ENCODE results near the gene ALKBH8.
"Not testable (repeated sequence)": the region's sequence is repeated elsewhere in the genome, so short reads cannot be mapped to it uniquely, and the experiment has no call there.

ALKBH8 gene

DNA sequence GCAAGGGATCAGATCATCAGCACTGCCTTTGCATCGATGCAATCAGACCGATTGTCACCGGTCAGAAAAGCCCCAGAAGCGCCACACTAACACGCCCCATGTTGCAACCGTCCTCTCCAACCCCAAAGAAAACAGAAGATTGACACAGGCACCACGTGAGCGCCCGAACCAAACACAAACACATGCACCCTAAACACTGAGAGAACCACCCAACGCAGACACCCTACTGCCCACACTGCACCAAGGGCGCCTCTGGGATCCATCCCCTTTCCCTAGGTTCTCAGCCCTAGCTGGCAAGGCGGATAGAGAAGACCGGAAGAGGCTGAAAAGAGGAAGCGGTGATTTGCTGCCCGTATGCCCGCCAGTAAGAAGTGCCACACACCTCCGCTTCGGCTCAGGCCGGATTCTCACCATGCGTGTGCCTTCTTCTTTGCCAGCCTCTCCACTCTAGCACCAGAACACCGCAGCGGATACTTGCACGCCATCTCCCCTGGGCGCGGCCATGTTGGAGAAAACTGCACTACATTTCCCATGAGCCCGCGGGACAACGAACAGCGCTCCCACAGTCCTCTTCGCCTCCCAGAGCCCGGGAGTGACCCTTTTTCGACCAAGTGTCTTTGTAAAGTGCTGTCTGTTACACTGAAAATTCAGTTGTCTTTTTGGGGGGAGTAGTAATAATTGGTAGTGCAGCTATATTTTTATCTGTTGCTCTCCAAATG is at the start of gene ALKBH8:
Gene ALKBH8 (minus strand): TSS at position 517 of the 719 bp plus-strand sequence. CDS start 4,842 bp downstream, outside the sequence.
- peak; percentile 70 for DNase-seq (ENCODE audit: low read depth)

DNA sequence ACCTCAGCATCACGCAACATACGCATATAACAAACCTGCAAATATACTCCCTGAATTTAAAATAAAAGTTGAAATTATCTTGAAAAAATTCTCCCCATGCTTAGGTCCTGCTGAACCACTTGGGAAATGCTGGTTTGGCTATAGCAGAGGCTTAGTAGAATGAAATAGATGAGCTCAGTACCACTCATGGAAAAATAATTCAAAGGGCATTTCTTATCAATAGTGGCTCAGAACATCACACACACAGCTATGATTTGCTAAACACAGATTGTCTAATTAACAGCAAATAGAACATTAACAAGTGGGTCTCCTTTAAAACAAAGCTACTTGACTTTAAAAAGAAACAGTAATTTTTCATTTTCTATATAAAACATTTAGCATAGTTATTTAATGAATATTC is 46.9 kb upstream of the ALKBH8 start:
- DNase-seq (ENCODE audit: low read depth) = no peak

DNA sequence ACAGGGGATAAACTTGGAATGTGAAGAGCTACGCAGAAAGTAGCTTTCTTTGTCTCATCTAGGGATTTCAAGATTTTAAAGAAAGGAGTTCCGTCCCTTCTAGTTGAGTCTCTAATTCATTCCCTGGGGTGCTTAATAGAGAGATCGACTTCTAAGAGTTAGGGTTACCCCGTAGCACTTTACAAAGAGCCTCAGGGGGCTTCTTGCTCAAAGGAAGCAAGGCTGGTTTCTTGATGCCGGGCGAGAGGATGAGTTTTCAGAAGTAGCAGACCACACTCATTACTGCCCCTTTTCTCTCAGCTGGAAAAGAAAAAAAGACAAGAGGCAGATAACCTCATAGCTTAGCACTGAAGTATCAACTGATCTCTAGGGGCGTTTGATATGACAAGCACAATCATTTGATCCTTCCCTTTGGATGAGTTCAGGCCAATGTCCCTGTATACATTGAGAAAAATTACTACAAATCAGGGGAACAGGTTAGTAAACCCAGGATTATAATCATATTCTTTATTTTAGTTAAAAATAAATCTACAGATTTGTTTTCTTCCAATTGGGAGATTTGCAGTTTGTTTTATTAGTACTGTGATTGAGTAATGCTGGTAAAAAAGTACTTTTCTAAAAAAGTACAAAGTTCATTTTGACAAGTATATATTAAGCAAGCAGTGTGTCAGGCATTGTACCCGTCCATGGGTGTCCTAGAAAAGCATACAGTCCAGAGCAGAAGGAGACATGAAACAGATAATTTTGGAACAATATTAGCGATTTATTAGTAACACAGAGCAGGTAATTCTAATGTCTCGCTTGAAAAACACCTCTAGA is 44.1 kb upstream of the ALKBH8 start:
- DNase-seq (ENCODE audit: low read depth) = no peak

DNA sequence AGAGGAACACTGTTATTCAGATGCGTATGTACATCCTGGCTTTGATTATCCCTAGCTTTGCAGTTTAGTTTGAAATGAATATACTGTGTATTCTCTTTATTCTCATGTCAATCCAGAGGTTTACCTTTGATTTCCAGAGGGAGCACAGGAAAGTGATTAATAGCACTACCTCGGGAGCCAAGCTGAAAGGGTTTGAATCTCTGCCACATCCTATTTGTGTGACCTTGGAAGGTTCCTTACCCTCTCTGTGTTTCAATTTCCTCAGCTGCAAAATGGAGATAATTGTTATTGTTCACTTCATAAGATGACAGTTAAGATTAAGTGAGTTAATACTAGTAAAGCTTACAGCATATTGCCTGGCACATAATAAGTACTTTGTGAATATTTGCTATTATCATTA is 43.3 kb upstream of the ALKBH8 start:
- DNase-seq (ENCODE audit: low read depth) = no peak

GRCh38 chr11:107606141-107606540 is 40.6 kb upstream of the ALKBH8 start:
- DNase-seq (ENCODE audit: low read depth) = peak; percentile 5

DNA sequence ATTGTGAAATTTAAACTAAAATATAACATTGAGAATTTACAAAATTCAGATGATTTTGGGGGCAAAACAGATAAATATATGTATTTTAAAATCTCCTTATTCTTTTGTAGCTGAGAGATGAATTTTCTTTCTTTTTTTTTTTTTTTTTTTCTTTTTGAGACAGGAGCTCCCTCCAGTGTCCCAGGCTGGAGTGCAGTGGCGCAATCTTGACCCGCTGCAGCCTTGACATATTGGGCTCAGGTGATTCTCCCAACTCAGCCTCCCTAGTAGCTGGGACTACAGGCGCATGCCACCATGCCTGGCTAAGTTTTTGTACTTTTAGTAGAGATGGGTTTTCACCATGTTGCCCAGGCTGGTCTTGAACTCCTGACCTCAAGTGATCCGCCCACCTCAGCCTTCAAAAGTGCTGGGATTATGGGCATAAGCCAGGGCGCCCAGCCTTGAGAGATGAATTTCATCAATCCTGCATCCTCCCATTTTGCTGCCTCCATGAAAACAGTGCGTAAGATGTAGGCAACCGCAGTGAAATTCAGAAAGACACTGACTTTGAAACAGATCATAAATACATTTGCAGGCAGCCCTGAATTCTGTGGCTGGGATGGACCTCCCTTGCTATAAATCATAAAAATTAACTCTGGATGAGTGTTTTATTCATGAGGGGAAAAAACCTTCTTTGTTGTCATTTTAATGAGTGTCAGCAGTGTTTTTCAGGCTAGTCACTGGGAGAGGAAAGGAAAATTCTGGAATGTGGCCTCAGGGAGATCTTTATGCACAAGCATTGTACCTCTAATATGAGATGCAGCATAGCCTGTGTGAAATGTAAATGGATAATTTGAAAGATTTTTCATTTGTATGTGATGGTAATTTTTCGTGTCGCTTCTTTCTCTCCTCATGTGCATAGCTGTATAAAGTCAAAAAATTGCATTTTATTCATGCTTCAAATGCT is 39.8 kb upstream of the ALKBH8 start:
- DNase-seq (ENCODE audit: low read depth) = no peak

DNA sequence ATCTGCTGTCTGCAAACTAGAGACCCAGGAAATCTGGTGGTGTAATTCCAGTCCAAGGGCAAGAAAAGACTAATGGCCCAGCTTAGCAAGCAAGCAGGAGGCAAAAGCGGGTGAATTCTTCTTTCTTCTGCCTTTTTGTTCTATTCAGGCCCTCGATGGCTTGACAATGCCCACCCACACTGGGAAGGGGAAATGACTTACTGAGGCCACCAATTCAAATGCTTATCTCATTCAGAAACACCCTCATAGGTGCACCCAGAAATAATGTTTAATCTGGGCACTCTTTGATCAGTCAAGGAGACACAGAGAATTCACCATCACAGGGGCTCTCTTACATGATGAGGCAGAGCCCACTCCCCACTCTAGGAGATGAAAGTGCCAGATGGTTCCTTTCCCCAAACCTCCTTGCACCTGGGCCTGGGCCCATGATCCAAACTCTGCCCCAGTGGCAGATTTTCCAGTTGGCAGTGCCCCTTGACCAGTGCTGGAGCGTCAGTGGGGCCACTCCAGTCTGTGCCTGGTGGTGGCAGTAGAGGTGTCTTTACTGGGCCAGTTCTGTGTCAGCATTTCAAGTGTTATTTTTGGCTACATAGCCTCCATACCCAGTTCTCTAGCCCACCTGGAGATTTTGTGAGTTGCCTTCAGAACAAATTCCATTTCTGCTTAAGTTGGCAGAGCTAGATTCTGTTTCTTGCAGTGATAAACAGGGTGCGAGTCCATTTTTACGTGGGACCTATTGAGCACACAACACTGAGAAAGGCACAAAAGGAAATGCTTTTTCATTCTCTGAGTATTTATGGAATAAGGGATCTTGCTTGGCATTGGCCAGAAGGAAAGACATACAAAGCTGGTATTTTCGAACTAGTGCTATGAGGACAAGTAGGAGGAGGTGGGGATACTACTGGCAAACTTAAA is 32.9 kb upstream of the ALKBH8 start:
- no peak for DNase-seq (ENCODE audit: low read depth)

DNA sequence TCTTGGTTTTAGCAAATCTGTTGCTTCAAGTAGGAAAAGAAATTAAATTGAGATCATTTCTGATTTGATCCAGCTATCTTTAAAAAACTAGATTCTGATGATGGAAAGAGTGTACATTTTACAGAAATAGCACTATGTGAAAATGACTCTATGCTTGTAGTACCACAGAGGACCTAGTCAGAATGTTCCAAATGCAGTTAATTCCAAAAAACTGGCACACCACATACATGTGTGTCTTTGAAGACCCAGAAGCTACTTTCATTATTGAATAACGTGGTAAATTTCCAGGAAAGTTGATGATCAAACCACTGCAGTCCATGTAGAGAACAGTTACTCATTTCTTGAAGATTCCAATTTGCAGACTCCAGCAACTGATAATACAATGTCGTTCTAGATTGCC is 29.2 kb upstream of the ALKBH8 start:
- DNase-seq (ENCODE audit: low read depth) = no peak

DNA sequence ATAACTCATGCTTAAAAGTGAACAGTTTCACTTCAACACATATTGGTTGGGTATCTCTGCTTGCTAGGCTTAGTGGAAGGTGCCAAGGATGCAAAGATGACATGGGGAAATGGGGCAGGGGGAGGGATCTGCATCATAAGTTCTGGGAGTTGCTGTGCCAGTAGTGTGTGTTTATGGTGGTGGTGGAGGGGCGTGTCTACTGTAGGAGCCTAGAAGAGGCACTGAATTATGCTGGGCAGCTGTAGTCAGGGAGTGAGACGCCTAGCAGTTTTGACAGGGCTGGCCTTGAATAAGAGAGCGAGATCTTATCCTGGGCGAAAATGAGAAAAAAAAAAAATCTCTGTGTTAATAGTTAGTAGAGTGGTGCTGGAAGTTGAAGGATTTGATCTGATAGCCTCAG is 28.4 kb upstream of the ALKBH8 start:
- DNase-seq (ENCODE audit: low read depth) = no peak

DNA sequence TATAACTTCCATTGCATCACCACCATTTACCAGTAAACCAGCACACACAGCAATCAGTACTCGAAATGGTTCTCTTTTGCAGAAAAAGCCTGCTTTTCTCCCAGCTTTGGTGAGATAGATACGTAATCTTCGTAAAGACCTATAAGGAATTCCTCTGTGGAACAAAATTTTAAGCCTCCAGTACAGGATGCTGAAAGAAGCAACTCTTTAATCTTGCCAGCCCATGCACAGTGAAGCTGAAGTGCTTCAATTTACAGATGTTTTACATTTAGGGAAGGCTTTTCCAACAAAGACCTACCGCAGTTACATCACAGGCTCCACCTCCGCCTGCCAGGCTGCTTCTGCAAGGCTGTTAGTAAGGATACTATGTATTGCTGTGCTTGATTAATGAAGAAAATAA is 27.3 kb upstream of the ALKBH8 start:
- DNase-seq (ENCODE audit: low read depth) = no peak

DNA sequence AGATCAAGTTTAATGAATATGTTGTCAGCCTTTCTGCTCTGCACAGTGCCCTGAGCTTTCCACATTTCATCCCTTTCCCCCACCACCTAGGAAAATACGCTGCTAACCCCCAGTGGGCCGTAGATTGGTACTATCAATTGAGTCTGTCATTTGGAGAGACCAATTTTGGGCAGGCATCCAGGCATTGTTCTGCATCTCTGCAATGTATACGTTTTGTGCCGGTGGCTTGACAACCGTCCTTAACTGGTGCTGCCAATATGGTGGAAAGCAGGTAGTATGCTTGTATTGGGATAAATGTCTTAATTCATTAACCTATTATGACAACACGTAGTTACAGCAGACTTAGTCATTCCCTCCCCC is 26.7 kb upstream of the ALKBH8 start:
- DNase-seq (ENCODE audit: low read depth) = no peak

DNA sequence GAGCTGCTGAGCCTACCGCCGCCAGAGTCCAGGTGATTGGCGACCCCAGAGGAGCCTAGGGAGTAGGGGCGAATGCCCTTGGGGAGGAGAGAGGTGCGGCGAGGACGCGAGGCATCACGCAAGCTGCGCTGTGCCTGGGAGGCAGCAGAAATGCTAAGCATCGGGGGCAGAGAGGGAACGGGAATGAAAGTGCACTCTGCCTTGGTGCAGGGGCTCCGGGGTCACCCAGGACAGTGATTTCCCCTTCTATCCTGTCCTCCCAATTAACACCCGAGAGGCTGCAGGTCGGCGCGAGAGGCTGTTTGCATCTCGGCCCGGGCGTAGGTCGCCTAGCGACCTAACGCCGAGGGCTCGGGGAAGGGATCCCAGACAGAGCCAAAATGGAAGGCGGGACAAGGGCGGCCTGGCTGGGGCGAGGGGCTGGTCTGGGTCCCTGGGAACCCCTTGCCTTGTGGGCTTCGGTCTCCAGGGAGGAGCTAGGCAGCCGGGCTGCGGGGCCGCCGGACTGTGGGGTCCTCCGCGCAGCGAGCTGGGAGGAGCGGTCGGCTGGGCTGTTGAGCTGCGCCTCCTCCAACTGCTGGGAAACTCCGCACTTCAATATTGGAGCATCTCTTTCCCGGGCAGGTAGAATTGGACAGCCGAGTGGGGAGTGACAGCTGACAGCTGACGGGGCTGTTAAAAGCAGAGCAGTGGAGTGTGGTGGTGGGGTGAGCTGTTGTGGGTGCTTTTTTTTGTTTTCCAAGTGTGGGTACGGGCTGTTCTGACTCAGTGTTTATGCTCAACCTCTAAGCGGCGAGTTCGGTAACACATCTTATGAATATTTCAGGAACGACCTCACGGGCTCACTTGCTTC is 26.1 kb upstream of the ALKBH8 start:
- peak; percentile 43 for DNase-seq (ENCODE audit: low read depth)

GRCh38 chr11:107590460-107591377 is 25.2 kb upstream of the ALKBH8 start, which contains the start of gene ELMOD1:
Gene ELMOD1, plus strand, starts transcription at chr11:107591147. Its CDS starts 27,043 bp downstream, at chr11:107618190.
- DNase-seq (ENCODE audit: low read depth) = peak; percentile 29

DNA sequence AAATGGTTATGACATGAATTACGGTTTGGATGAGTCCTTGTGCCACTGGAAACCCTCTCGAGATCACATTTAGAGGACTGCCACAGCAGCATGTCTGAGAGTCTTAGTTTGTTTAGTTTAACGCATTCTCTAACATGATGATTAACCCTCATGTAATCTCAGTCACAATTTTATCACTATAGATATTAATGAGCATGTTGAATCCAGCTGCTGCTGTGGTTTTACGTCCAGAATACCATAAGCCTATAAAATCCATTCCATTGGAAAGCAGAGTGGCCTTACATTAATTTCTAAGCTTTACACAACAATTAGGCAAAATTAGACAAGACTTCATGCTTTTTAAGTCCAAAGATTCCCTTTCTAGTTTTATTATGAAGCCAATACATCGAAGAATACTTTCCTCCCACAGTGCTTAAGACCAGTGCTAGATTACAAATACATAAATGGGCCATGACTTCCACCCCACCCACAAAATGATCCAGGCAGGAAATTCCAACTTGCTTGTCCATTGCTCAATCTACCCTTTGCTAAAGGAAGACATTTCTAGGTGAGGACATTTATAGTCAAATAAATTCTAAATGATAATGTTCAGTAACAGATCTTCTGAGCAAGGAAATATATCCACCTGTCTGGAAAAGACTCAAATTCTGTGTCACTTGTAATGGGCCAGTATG is 21.9 kb upstream of the ALKBH8 start:
- peak; percentile 59 for DNase-seq (ENCODE audit: low read depth)

DNA sequence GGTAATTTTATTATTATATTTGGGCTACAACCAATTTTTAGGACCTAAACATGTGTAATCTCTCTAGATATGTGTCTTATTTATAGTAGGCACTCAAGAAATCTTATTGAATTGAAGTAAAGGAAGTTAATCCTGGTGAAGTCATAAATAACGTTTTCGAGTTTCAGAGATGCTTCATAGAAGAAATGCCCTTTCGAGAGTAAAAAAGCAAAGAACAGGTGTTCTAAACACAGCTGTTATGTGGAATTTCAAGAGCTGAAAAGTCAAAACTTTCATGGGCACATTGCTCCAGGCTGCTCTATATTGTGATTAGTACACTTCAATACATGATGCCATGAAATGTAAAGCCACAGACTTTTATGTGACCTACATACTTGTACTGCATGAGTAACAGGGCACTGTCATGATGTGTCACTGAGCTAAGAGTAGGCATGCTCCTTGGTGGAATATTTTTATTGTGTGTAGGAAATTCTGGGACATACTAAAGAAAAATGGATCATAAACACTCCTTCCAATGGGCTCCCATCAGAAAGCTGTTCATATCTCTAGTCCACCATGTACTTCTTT is 18.2 kb upstream of the ALKBH8 start:
- no peak for DNase-seq (ENCODE audit: low read depth)

DNA sequence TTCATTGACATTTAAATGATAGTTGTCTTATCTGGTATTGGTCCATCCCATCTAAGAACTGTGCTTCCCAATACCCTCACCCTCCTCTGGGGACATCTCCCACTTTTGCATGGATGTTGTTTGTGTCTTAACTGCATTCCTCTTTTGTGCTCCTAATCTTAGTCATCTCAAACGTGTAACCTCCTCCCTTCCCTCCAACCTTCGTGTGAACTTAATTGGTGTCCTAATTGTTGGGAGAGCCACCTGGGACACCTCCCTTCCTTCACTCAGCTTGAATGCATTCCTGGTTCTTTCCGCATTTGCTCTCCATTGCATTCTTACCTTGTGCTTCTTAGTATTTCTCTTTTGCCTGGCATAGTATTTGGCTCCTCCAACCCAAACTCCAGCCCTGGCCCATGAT is 15.6 kb upstream of the ALKBH8 start:
- no peak for DNase-seq (ENCODE audit: low read depth)

- not testable (repeated sequence) for DNase-seq (ENCODE audit: low read depth)
Measured at GRCh38 chr11:107579169-107579568, 13.6 kb upstream of the ALKBH8 start.

DNA sequence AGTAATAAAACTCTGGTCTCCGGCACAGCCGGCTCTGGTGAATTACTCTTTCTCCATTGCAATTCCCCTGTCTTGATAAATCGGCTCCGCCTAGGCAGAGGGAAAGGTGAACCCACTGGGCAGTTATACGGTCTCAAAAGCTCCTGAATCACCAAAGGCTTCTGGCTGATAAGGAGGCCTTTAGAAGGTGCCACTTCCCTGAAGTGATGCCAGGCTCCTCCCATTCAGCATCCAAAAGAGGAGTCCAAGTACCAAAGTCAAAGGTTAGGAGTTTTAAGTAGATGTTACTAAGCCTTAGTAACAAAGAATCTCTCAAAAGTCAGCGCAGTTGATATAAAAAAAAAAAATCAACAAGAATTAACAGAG is 11.8 kb upstream of the ALKBH8 start:
- DNase-seq (ENCODE audit: low read depth) = no peak
